Measurements from ENCODE around the gene SLC25A5.

GRCh38 chrX:119482481-119483480 is 14.5 kb downstream of the SLC25A5 start:
- no peak for TF ChIP-seq EZH2 (IDR thresholded peaks at IDR 0.05)
- TF ChIP-seq POLR2AphosphoS5 (IDR thresholded peaks at IDR 0.05; ENCODE audit: borderline replicate concordance, low read depth, low read length): no peak; the same call in 1 of the 2 replicates

All from SK-N-MC (cell line).